ENCODE measurements around the gene ME3. TPM values are rescaled to one million over a fixed set of nuclear protein-coding genes. Genes with fewer than 3 reads are reported as not detected.

ME3 gene
- total RNA-seq, 1 donor from 2014 or later: 10.3 TPM

GRCh38 chr11:86575927-86576326, 96.5 kb downstream of the ME3 start:
- no peak for DNase-seq (ENCODE audit: low read depth)
- TF ChIP-seq, protein P1, sequence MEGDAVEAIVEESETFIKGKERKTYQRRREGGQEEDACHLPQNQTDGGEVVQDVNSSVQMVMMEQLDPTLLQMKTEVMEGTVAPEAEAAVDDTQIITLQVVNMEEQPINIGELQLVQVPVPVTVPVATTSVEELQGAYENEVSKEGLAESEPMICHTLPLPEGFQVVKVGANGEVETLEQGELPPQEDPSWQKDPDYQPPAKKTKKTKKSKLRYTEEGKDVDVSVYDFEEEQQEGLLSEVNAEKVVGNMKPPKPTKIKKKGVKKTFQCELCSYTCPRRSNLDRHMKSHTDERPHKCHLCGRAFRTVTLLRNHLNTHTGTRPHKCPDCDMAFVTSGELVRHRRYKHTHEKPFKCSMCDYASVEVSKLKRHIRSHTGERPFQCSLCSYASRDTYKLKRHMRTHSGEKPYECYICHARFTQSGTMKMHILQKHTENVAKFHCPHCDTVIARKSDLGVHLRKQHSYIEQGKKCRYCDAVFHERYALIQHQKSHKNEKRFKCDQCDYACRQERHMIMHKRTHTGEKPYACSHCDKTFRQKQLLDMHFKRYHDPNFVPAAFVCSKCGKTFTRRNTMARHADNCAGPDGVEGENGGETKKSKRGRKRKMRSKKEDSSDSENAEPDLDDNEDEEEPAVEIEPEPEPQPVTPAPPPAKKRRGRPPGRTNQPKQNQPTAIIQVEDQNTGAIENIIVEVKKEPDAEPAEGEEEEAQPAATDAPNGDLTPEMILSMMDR (IDR thresholded peaks at IDR 0.05; ENCODE audit: insufficient read depth, low read length, severe bottlenecking): no peak
- Histone ChIP-seq H3K27me3 (ENCODE audit: control insufficient read depth, insufficient read depth, low read length) (no peaks in the 10 kb centered on the region), H3K36me3 (ENCODE audit: control insufficient read depth, insufficient read depth, low read length) (no peaks in the 10 kb centered on the region), H3K4me3 (ENCODE audit: low read depth, low read length) (no peak overlapping the region)
- FAIRE-seq: no peak

DNA sequence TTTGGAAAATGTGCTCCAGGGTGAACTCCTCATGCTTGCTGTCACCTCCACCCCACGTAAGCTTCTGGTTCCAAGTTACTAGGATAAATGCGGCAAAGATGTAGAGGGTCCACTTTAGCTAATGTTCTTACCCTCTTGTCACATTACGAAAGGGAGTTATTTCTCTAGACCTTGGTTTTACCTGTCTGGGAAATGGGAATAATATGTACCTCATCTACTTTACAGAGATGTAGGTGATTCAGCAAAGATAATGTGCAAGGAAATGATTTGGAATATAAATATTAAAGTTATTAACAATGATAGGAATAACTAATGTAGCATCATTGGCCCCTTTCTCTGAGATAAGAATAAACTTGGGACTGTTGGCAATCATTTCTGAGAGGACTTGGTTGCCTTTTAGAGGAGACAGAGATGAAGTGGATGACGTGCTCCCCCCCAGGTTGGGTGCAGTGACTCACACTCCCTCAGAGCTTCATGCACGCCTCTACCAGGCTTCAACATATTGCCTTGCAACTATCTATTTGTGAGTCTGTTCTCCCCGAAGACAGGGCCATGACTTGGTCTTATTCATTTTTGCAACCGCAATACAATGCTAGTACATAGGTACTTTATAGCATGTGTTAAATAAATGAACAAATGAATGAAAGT, 97.1 kb downstream of the ME3 start:
- TF ChIP-seq, protein P1 (IDR thresholded peaks at IDR 0.05; ENCODE audit: insufficient read depth, low read length, severe bottlenecking): no peak
- FAIRE-seq (no peak), DNase-seq (ENCODE audit: low read depth) (no peak)
- Histone ChIP-seq H3K4me3 (ENCODE audit: low read depth, low read length) (no peak overlapping the region), H3K27me3 (ENCODE audit: control insufficient read depth, insufficient read depth, low read length) (no peaks in the 10 kb centered on the region), H3K36me3 (ENCODE audit: control insufficient read depth, insufficient read depth, low read length) (no peaks in the 10 kb centered on the region)

DNA sequence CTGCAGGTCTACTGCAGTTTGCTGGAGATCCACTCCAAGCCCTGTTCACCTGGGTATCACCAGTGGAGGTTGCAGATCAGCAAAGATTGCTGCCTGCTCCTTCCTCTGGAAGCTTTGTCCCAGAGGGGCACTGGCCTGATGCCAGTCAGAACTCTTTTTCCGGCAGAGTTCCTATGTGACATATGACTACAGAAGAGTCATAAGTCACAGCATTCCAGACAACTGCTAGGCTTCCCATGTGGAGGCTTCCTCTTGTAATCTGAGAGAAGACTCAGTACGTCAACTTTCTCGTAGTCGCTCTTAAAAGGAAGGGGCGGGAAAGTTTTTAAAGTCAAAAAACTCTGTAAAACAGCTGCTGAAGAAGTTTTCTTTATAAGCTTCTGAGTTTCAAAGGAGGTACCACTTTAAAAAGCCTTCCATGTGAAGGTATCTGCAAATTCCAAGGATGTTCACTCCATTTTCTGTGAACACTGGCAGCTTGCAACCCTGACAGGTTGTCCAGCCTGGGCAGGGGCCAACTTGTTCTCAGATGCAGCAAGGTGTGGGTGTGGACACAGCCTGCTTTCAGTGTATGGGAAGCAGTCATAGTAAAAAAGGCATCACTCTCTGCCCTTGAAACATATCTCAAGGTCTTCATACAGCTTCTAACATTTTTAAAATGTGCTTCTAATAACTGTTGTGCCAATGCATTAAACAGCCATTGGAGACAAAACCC, 97.8 kb downstream of the ME3 start:
- TF ChIP-seq, protein P1 (IDR thresholded peaks at IDR 0.05; ENCODE audit: insufficient read depth, low read length, severe bottlenecking): no peak
- no peak overlapping the region for H3K4me3 ChIP-seq (ENCODE audit: low read depth, low read length)
- DNase-seq (ENCODE audit: low read depth): no peak
- FAIRE-seq: no peak
- H3K36me3 ChIP-seq (ENCODE audit: control insufficient read depth, insufficient read depth, low read length): no peaks in the 10 kb centered on the region
- no peaks in the 10 kb centered on the region for H3K27me3 ChIP-seq (ENCODE audit: control insufficient read depth, insufficient read depth, low read length)

DNA sequence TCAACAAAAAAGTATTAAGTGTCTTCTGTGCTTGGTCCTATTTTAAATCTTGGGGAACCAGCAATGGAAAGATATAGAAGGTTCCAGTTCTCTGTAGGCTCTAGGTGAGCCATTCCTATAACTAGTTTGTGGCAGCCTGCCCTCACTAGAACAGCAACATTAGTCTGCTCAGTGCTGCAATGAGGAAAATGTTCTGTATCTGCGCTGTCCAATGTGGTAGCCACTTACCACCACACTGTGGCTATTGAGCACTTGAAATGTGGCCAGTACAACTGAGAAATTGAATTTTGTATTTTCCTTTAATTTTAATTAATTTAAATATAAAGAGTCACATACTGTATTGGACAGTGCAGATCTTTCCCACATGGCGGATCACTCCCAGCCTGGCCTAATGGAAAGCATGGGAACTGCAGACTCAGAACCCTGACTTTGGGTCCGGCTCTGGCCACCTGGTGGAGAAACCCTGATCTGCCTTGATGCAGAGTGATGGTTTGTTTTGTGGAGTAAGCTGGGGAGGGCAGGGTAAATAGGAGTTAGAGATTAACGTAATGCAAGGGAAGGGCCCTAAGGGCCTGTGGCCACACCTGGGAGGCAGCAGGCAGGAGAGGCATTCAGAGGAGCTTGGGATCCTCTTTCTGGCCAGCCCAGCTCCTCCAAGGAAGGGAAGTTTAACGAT, 101.0 kb downstream of the ME3 start:
- FAIRE-seq: no peak
- Histone ChIP-seq H3K27me3 (ENCODE audit: control insufficient read depth, insufficient read depth, low read length) (no peaks in the 10 kb centered on the region), H3K36me3 (ENCODE audit: control insufficient read depth, insufficient read depth, low read length) (no peaks in the 10 kb centered on the region), H3K4me3 (ENCODE audit: low read depth, low read length) (no peak overlapping the region)
- TF ChIP-seq, protein P1 (IDR thresholded peaks at IDR 0.05; ENCODE audit: insufficient read depth, low read length, severe bottlenecking): no peak
- no peak for DNase-seq (ENCODE audit: low read depth)

GRCh38 chr11:86570451-86570850, 102.0 kb downstream of the ME3 start:
- no peak for FAIRE-seq
- TF ChIP-seq, protein P1 (IDR thresholded peaks at IDR 0.05; ENCODE audit: insufficient read depth, low read length, severe bottlenecking): no peak
- Histone ChIP-seq H3K27me3 (ENCODE audit: control insufficient read depth, insufficient read depth, low read length) (no peaks in the 10 kb centered on the region), H3K4me3 (ENCODE audit: low read depth, low read length) (no peak overlapping the region), H3K36me3 (ENCODE audit: control insufficient read depth, insufficient read depth, low read length) (no peaks in the 10 kb centered on the region)
- no peak for DNase-seq (ENCODE audit: low read depth)

Data from bronchial epithelial cell (primary cell).